WTC11 (cell line): ENCODE measurements around the gene SNX25.

Experiments
- CTCF ChIP-seq: fragments of 200-600 bp; IDR thresholded peaks from 2 replicates; pipeline ENCODE4 v1.8.0; 2022; ENCODE audit warnings: antibody characterized with exemption
- JUN ChIP-seq: sonication (generic); formaldehyde crosslinking; IDR thresholded peaks from 2 replicates; pipeline ENCODE4 v1.8.0; 2023; ENCODE audit warnings: mild to moderate bottlenecking, missing genetic modification reagents
- PREB ChIP-seq: sonication (generic); formaldehyde crosslinking; IDR thresholded peaks from 2 replicates; pipeline ENCODE4 v1.8.1; 2022; ENCODE audit warnings: mild to moderate bottlenecking, missing genetic modification reagents, moderate library complexity, borderline replicate concordance
- PRRX2 ChIP-seq: fragments of 250-450 bp; sonication (Bioruptor Pico); IDR thresholded peaks from 2 replicates; pipeline ENCODE4 v1.8.0; 2021; ENCODE audit warnings: mild to moderate bottlenecking
- TEAD1 ChIP-seq: sonication (generic); formaldehyde crosslinking; IDR thresholded peaks from 2 replicates; pipeline ENCODE4 v1.8.0; 2022; ENCODE audit warnings: mild to moderate bottlenecking, missing genetic modification reagents
- TEAD4 ChIP-seq: sonication (generic); formaldehyde crosslinking; IDR thresholded peaks from 2 replicates; pipeline ENCODE4 v1.8.0; 2022; ENCODE audit warnings: mild to moderate bottlenecking, missing genetic modification reagents
- USF2 ChIP-seq: sonication (generic); formaldehyde crosslinking; IDR thresholded peaks from 2 replicates; pipeline ENCODE4 v1.8.1; 2023; ENCODE audit warnings: mild to moderate bottlenecking, missing genetic modification reagents, moderate library complexity
- ZNF121 ChIP-seq: sonication (generic); formaldehyde crosslinking; IDR thresholded peaks from 2 replicates; pipeline ENCODE4 v1.8.0; 2023; ENCODE audit warnings: missing genetic modification reagents

- TF ChIP-seq USF2 (CRISPR knock-in tag), result no peak
- TF ChIP-seq JUN (CRISPR knock-in tag), result no peak
- no peak for TF ChIP-seq CTCF
- no peak for TF ChIP-seq TEAD4
- no peak for TF ChIP-seq TEAD1 (CRISPR knock-in tag)
- no peak for TF ChIP-seq ZNF121 (CRISPR knock-in tag)
- no peak for TF ChIP-seq PRRX2
- TF ChIP-seq PREB, result no peak
These were observed 3.2 kb downstream of the SNX25 start for GRCh38 chr4:185212581-185212980.
